NCI-H345 treated with DMSO at 0.1 percent for 48 hours (cell line): ENCODE measurements around the gene ARAF.
A peak's percentile ranks its signal among the peaks of the same experiment; 100 is the strongest.

Source experiments
- DNase-seq: peaks from one replicate; lab custom pipeline; 2025; ENCODE audit not compliant: unreplicated experiment; lab: John Stamatoyannopoulos, UW

ARAF gene

GRCh38 chrX:47619486-47620302 is 58.7 kb downstream of the ARAF start, which contains the start of gene SYN1:
TSS of gene SYN1 (minus strand) at chrX:47619857. CDS start at chrX:47619728, 129 bp downstream.
- peak; percentile 47 for DNase-seq

- no peak for DNase-seq
These were observed 59.3 kb downstream of the ARAF start for GRCh38 chrX:47620303-47620685.
